Thoracic aorta (tissue), 2 donors: Measurements from ENCODE around the gene HSD17B10. TPM values are rescaled to one million over a fixed set of nuclear protein-coding genes. Genes with fewer than 3 reads are reported as not detected.
"Not testable (repeated sequence)": the region's sequence is repeated elsewhere in the genome, so short reads cannot be mapped to it uniquely, and the experiment has no call there.

ENCODE experiments used
- ATAC-seq: fragments of 150-250 bp; one replicate; pipeline ENCODE4 v1.8.0; 2017; ENCODE audit warnings: low read depth; ENCODE audit not compliant: insufficient number of reproducible peaks, low FRiP score
- DNase-seq: peaks from one replicate; pipeline ENCODE4 v3.0.0-alpha.2; 2020; ENCODE audit warnings: low spot score
- H3K27ac ChIP-seq, 2 donors: fragments of 200-600 bp; sonication (generic); 1 replicate in 1 of 2; 2 replicates in 1 of 2; pipeline ENCODE4 v1.5.1; 2016; ENCODE audit warnings: mild to moderate bottlenecking in 2 of 2, moderate library complexity in 2 of 2
- H3K27me3 ChIP-seq: fragments of 200-600 bp; sonication (generic); replicated peaks from 2 replicates; pipeline ENCODE4 v1.6.0; 2016; ENCODE audit warnings: mild to moderate bottlenecking; ENCODE audit not compliant: insufficient read depth
- H3K36me3 ChIP-seq: fragments of 200-600 bp; sonication (generic); one replicate; pipeline ENCODE4 v1.5.1; 2016
- H3K4me1 ChIP-seq, 2 donors: fragments of 200-600 bp; sonication (generic); 1 replicate in 1 of 2; 2 replicates in 1 of 2; pipeline versions ENCODE4 v1.5.1 to v1.6.0; 2016; ENCODE audit warnings: low read depth in 2 of 2, mild to moderate bottlenecking in 1 of 2; ENCODE audit not compliant: control insufficient read depth in 1 of 2
- H3K4me3 ChIP-seq: fragments of 200-600 bp; sonication (generic); 2 replicates; pipeline ENCODE4 v1.5.1; 2016; ENCODE audit warnings: mild to moderate bottlenecking
- H3K9me3 ChIP-seq: fragments of 200-600 bp; sonication (generic); 2 replicates; pipeline ENCODE4 v1.5.1; 2016
- total RNA-seq, 2 donors: library from RNA; depleted of rRNA; stranded (reverse); fragments of >200 nt; gene quantifications; one replicate each; pipeline versions ENCODE4 v1.1.0 to v1.2.3, GENCODE V29; 2016
- TF ChIP-seq, protein P1 (sequence below): fragments of 200-600 bp; sonication (generic); IDR thresholded peaks from one replicate; pipeline ENCODE4 v1.5.1; 2019; ENCODE audit warnings: antibody characterized with exemption

HSD17B10 gene
- total RNA-seq, 2 donors from 2014 or later: 79.7 to 82.6 TPM

GRCh38 chrX:53476371-53476770 lies 42.2 kb upstream of the HSD17B10 start:
- TF ChIP-seq, protein P1, sequence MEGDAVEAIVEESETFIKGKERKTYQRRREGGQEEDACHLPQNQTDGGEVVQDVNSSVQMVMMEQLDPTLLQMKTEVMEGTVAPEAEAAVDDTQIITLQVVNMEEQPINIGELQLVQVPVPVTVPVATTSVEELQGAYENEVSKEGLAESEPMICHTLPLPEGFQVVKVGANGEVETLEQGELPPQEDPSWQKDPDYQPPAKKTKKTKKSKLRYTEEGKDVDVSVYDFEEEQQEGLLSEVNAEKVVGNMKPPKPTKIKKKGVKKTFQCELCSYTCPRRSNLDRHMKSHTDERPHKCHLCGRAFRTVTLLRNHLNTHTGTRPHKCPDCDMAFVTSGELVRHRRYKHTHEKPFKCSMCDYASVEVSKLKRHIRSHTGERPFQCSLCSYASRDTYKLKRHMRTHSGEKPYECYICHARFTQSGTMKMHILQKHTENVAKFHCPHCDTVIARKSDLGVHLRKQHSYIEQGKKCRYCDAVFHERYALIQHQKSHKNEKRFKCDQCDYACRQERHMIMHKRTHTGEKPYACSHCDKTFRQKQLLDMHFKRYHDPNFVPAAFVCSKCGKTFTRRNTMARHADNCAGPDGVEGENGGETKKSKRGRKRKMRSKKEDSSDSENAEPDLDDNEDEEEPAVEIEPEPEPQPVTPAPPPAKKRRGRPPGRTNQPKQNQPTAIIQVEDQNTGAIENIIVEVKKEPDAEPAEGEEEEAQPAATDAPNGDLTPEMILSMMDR: no peak
- Histone ChIP-seq H3K36me3 (no peaks in the 10 kb centered on the region), H3K27me3 (no peaks in the 10 kb centered on the region), H3K4me1 (no peaks in the 10 kb centered on the region), H3K4me3 (no peak overlapping the region), H3K9me3 (no peaks in the 10 kb centered on the region), H3K27ac (no peak overlapping the region)
- ATAC-seq: no peak
- DNase-seq: no peak

DNA sequence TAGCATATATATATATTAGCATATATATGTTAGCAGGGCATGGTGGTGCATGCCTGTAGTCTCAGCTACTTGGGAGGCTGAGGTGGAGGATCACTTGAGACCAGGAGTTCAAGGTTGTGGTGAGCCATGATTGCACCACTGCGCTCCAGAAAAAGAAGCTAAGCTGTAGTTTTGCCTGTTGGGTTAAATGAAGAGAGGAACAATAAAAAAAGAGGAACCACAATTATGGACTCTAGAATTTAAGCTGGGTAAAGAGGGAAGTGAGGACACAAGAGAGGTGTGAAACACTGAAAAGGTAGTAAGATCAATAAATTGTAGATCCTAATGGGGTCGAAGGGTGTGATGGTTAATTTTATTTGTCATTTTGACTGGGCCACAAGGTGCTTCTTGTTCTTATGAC lies 40.5 kb upstream of the HSD17B10 start:
- Histone ChIP-seq H3K9me3 (no peaks in the 10 kb centered on the region), H3K36me3 (no peaks in the 10 kb centered on the region), H3K4me3 (no peak overlapping the region), H3K4me1 (no peaks in the 10 kb centered on the region), H3K27me3 (no peaks in the 10 kb centered on the region), H3K27ac (no peak overlapping the region)
- TF ChIP-seq, protein P1: no peak
- no peak for ATAC-seq
- DNase-seq: no peak

- no peak for ATAC-seq
These were observed 37.2 kb upstream of the HSD17B10 start for GRCh38 chrX:53471346-53471745.

DNA sequence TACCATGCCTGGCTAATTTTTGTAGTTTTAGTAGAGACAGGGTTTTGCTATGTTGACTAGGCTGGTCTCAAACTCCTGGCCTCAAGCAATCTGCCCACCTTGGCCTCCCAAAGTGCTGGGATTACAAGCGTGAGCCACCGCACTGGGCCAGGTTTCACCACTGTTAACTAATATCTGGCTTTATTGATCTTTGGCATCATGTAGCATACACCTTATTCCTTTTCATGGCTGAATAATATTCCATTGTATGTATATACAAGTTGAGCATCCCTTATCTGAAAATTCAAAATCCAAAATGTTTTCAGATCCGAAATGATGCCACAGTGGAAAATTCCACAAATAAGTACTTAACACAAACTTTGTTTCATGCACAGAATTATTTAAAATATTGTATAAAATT lies 34.5 kb upstream of the HSD17B10 start:
- H3K9me3 ChIP-seq, H3K36me3 ChIP-seq: not testable (repeated sequence)

More at GRCh38 chrX:53471346-53471745, 37.2 kb upstream of the HSD17B10 start:
- H3K9me3 ChIP-seq: no peaks in the 10 kb centered on the region
- no peaks in the 10 kb centered on the region for H3K4me1 ChIP-seq
- DNase-seq: no peak
- H3K27ac ChIP-seq: no peak overlapping the region
- no peaks in the 10 kb centered on the region for H3K36me3 ChIP-seq
- TF ChIP-seq, protein P1: no peak
- H3K27me3 ChIP-seq: no peaks in the 10 kb centered on the region
- H3K4me3 ChIP-seq: no peak overlapping the region

GRCh38 chrX:53458082-53458481 lies 23.9 kb upstream of the HSD17B10 start:
- TF ChIP-seq, protein P1: no peak
- Histone ChIP-seq H3K27ac (no peak overlapping the region), H3K36me3 (no peaks in the 10 kb centered on the region), H3K27me3 (no peaks in the 10 kb centered on the region), H3K4me3 (no peak overlapping the region), H3K9me3 (no peaks in the 10 kb centered on the region), H3K4me1 (no peaks in the 10 kb centered on the region)
- ATAC-seq (no peak), DNase-seq (no peak)

More for the DNA sequence above, 34.5 kb upstream of the HSD17B10 start:
- H3K4me1 ChIP-seq, H3K27me3 ChIP-seq, DNase-seq, H3K27ac ChIP-seq, ATAC-seq, H3K4me3 ChIP-seq: not testable (repeated sequence)

GRCh38 chrX:53456254-53456653 lies 22.1 kb upstream of the HSD17B10 start:
- H3K36me3 ChIP-seq: no peaks in the 10 kb centered on the region
- H3K27me3 ChIP-seq: no peaks in the 10 kb centered on the region
- ATAC-seq (no peak), DNase-seq (no peak)
- no peaks in the 10 kb centered on the region for H3K4me1 ChIP-seq
- H3K27ac ChIP-seq: no peak overlapping the region
- TF ChIP-seq, protein P1: no peak
- no peaks in the 10 kb centered on the region for H3K9me3 ChIP-seq
- H3K4me3 ChIP-seq: no peak overlapping the region
